Measurements from ENCODE around the gene SHISA5.
A peak's percentile ranks its signal among the peaks of the same experiment; 100 is the strongest.

The SHISA5 gene

DNA sequence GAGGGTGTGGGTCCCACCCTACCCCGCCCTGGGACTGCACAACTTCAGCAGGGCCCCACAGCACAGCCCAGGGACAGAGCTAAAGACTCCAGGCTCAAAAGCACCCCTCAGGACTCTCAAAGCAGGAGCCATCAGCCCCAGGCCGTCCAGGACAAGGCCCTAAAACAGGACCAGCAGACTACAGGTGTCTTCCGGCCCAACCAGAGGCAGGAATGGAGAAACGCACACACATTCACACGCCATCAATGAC lies 31.4 kb downstream of the SHISA5 start:
- no peak for DNase-seq (ENCODE audit: low read depth)
- peak overlapping the region; percentile 86 for H3K4me3 ChIP-seq (ENCODE audit: low read depth, low read length)
- TF ChIP-seq, protein P1, sequence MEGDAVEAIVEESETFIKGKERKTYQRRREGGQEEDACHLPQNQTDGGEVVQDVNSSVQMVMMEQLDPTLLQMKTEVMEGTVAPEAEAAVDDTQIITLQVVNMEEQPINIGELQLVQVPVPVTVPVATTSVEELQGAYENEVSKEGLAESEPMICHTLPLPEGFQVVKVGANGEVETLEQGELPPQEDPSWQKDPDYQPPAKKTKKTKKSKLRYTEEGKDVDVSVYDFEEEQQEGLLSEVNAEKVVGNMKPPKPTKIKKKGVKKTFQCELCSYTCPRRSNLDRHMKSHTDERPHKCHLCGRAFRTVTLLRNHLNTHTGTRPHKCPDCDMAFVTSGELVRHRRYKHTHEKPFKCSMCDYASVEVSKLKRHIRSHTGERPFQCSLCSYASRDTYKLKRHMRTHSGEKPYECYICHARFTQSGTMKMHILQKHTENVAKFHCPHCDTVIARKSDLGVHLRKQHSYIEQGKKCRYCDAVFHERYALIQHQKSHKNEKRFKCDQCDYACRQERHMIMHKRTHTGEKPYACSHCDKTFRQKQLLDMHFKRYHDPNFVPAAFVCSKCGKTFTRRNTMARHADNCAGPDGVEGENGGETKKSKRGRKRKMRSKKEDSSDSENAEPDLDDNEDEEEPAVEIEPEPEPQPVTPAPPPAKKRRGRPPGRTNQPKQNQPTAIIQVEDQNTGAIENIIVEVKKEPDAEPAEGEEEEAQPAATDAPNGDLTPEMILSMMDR (conservative IDR thresholded peaks at IDR 0.05; ENCODE audit: low read depth, low read length) = peak; percentile 17

DNA sequence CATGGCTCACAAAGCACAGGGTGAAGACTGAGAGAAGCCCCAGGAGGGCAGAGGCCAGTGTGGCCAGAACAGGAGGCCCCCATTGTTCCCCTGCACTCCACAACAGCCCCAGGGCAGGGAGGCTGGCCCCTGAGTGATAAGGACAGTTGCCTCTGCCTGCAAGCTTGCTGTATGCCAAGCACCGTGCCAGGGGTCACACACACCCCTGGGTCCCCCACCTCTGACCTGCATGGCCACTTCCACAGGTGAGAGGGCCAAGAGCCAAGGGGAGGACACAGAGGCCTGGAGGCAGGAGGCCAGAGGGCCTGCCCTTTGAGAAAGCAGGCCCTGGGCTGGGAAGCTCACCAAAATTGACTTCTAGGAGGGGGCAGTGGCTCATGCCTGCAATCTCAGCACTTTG lies 33.7 kb downstream of the SHISA5 start:
- H3K4me3 ChIP-seq (ENCODE audit: low read depth, low read length) = no peak overlapping the region
- TF ChIP-seq, protein P1 (conservative IDR thresholded peaks at IDR 0.05; ENCODE audit: low read depth, low read length) = no peak
- no peak for DNase-seq (ENCODE audit: low read depth)

DNA sequence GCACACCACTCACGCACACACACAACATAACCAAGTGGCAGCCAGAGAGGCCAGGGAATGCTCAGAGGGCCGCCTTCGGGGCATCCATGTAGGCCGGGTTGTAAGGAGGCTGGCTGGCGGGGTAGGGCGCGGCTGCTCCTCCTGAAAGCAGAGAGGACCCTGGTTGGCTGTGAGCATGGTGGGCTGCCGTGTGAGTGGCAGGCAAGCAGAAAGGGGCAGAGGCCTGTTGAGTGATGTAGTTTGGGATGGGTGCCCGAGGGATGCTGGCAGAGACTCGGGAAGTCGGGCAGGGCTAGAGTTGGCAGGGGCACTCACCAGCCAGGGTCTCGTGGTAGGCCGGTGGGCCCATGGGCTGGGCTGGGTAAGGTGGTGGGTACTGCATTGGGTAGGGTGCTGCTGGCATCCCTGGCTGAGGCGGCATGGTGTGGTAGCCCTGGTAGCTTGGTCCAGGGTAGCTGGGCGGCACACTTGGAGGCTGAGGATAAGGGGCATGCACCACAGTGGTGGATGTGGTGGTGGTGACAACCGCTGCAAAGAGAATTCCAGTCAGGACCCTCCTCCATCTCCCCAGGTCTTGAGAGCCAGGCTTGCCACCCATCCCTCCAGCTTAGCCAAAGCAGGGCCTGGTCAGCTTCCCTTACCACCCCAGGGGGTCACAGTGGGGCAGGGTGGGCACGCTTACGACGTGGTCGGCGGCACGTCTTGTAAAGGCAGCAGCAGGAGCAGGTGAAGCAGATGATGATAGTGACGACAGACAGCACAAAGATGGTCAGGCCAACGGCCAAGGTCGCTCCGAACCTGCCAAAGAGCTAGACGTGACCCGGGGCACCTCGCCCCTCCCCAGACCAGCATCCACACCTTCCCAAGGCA lies 34.7 kb downstream of the SHISA5 start:
- TF ChIP-seq, protein P1 (conservative IDR thresholded peaks at IDR 0.05; ENCODE audit: low read depth, low read length) = no peak
- H3K4me3 ChIP-seq (ENCODE audit: low read depth, low read length) = no peak overlapping the region
- no peak for DNase-seq (ENCODE audit: low read depth)

DNA sequence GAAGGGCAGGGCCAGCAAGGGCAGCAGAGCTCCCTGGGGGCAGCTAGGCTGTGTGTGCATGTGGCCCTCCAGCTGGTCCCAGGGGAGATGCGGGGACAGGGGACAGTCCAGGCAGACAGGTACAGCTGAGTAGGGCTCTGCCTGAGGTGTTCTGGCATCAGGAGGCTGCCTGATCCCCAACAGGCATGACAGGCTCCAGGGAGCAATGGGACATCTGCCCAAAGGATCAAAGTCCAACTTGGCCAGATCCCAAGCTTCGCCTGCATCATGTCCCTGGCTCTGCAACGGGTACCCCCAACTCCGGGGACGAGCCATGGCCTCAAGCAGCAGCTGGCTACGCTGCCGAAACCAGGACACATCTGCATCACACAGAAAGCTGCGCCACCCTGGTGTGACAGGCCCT lies 35.6 kb downstream of the SHISA5 start:
- DNase-seq (ENCODE audit: low read depth) = no peak
- H3K4me3 ChIP-seq (ENCODE audit: low read depth, low read length) = no peak overlapping the region

DNA sequence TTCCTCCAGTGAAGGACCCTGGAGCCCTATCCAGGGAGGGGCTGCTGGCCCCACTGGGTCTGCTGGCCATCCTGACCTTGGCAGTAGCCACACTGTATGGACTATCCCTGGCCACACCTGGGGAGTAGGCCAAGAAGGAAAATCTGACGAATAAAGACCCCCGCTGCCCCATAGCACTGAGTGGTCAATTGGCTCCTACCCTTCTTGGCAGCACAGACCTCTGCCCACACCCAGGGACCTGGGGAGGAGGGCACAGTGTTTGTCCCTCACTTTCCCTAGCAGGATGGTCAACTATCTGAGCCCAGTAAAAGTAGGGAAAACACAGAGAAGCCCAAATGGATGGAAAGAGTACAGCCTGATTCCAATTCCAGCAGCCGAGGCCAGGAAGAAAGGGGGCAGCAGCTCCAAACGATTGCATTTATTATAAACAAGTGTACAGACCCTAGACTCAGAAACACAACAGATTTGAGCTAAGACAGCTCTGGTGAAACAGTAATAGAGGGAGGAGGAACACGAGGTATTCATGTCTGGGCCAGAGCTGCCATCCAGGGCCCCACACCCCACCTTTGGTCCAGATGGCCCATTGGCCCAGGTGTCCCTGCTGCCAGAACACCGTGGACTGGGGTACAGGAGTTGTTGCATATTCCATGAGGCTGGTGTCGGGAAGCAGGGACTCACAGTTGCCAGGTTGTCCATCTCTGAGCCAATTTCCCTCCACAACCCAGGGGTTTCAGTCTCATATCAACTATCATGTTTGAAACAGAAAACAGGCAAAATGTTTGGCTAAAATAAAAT lies 36.3 kb downstream of the SHISA5 start:
- H3K4me3 ChIP-seq (ENCODE audit: low read depth, low read length) = no peak overlapping the region
- TF ChIP-seq, protein P1 (conservative IDR thresholded peaks at IDR 0.05; ENCODE audit: low read depth, low read length) = no peak
- no peak for DNase-seq (ENCODE audit: low read depth)

More for the DNA sequence above, 35.6 kb downstream of the SHISA5 start:
- TF ChIP-seq, protein P1 (conservative IDR thresholded peaks at IDR 0.05; ENCODE audit: low read depth, low read length) = no peak

DNA sequence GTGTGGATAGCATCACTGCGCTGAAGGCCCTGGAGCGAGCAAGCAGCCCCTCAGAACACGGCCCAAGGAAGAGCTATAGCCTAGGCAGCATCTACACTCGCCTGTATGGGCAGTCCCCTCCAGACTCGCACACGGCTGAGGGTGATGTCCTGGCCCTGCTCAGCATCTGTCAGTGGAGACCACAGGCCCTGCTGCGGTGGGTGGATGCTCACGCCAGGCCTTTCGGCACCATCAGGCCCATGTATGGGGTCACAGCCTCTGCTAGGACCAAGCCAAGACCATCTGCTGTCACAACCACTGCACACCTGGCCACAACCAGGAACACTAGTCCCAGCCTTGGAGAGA lies 36.9 kb downstream of the SHISA5 start:
- H3K4me3 ChIP-seq (ENCODE audit: low read depth, low read length) = no peak overlapping the region
- no peak for DNase-seq (ENCODE audit: low read depth)
- TF ChIP-seq, protein P1 (conservative IDR thresholded peaks at IDR 0.05; ENCODE audit: low read depth, low read length) = no peak
